HG02642 (cell line): ENCODE data around the gene MTHFD1L.
A peak's percentile ranks its signal among the peaks of the same experiment; 100 is the strongest.

ENCODE experiments used
- ATAC-seq: cut with Tn5 transposase; IDR thresholded peaks from one replicate; pipeline ENCODE4 v1.9.1; 2021; ENCODE audit warnings: mild to moderate bottlenecking; ENCODE audit not compliant: unreplicated experiment, poor library complexity

The MTHFD1L gene

DNA sequence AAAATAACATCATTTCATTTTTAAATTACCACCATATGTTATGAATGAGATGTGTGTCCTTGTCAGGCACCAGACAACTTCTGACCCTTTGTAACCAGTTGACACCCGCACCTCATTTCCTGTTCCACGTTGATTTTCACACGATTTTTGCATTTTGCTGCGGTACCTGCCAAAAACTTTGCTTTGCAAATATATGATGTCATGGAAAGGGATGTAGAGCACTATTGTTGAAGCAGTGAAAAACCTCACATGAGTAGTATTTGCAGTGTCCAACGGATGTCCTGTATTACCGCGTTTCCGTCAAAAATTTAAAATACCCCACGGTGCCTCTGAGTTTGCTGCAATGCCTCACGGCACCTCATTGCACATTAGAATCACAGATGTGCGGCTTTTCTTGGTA lies 115.6 kb downstream of the MTHFD1L start:
- ATAC-seq: no peak

DNA sequence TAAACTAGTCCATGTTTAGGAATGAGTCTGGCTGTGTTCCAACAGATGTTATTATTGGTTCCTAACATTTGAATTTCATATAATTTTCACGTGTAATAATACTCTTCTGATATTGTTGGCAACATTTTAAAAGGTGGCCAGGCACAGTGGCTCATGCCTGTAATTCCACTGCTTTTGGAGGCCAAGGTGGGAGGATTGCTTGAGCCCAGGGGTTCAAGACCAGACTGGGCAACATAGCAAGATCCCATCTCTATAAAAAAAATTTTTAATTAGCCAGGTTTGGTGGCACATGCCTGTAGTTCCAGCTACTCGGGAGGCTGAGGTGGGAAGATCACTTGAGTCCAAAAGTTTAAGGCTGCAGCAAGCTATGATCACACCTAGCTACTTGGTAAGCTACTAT lies 116.2 kb downstream of the MTHFD1L start:
- no peak for ATAC-seq

DNA sequence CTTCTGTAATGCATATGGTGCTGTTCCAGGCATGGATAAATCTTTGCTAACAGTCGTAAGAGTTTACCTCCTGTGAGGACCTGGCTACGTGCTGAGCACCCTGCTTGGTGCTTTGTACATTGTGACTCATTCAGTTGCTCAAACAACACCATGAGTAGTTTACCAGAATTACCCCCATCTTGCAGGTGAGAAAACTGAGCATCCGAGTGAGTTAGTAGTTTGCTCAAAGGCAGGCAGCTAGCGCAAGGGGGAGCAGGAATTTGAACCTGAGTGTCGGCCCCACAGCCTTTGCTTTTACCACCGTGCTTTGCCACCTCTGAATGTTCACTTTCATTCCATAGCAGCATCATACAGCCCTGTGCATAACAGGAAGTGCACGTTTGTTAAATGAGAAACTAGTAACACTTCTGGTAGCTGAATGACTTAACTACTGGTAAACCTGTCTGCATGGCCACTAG lies 121.9 kb downstream of the MTHFD1L start:
- no peak for ATAC-seq

DNA sequence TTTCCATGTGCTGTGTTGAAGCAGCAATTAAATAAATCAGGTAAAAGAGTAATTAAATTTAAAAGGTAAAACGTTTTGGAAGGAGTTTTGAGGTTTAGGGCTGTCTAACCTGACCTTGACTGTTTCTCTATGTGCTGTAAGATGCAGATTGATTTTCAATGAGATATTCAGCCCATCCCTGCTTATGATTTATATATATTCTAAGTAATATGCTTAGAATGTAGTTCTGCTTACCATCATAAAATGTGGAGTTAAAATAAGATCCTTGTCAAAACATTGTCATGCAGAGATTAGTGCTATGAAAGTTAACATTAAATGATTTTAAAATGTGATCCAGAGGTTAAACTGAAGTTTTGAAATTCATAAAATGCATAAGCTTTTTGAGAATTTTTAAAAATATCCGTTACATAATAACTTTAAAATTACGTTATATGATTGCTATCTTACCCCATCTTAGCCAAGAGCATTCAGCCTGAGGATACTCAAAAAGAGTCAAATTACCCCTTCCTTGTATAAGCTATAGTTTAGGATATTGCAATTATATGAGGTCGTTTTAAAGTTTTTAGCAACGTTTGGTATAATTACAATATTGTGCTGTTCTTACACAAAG lies 122.5 kb downstream of the MTHFD1L start:
- no peak for ATAC-seq

DNA sequence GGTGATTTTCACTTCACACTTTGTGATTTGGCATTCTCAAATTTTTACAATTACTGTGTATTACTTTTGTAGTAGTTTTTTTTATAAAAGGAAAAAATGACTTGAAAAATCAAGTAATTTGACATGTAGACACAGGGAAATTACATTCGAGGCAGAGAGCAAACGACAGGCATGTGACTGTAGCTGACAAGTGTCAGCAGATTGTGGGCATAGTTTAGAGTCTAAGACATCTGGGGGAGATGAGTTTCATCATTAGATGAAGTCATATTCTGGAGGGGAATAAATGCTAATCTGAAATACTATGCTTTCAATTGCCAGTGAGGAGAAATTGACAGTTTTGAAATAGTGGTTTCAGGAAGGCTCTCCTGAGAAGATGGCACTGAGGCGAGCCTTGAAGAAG lies 126.0 kb downstream of the MTHFD1L start:
- no peak for ATAC-seq

DNA sequence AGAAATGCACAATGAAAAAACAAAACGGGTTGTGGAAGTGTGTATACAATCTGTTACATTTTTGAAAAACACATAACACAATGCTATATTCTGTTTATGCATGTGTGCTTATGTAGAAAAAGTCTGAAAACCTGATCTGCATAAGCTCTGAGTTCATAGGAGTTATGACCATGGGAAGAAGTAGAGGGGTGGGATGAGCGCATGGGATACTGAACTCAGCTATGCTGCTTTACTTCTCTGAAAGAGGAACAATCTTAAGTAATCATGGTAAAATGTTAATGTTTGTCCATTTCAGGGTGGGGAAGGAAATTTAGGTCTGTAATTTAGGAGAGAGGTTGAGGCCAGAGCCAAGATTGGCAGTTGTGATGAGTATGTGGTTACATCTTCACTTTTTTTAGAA lies 126.8 kb downstream of the MTHFD1L start:
- ATAC-seq: no peak

DNA sequence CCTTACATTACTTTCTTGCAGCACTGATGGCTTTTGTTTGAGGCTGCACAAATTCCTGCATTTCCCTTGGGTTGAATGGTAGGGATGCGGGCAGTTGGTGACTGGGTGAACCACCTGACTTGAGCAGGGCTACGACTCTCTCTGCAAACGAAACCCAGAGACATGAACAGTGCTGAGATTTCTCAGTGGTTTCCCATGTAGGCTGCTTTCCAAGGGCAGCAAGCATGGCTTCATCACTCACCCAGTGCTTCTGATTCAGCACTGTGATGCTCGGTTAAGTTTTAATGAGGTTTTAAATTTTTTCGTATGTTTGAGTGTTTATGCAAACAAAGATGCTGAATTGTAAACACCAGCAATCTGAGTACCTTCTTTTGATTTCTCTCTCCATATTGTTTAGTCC lies 127.2 kb downstream of the MTHFD1L start:
- ATAC-seq: no peak

DNA sequence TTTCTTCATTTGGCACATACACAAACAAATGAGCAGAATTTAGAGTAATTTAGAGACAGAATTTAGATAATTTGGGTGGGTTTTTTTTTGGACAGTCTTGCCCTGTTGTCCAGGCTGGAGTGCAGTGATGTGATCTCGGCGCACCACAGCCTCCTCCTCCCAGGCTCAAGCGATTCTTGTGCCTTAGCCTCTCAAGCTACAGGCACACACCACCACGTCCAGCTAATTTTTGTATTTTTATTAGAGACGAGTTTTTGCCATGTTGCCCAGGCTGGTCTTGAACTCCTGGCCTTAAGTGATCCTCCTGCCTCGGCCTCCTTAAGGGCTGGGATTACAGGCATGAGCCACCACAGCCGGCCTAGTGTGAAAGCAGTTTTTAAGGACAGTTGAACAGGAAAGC lies 127.8 kb downstream of the MTHFD1L start:
- no peak for ATAC-seq

DNA sequence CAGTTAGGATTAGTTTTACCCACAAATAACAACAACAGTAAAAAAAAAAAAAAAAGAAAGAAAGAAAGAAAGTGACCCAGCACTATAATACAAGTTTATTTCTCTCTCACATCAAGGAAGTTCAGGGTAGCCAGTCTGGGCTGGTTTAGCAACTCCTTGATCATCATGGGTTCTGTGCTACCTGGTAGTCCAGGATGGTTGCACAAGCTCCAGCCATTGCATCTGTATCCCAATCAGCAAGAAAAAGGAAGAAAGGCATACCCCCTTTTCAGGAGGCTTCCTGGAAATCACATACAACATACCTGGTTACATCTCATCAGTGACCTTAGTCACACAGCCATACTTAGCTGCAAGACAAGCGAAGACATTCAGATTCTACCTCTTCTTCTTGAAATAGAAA lies 128.5 kb downstream of the MTHFD1L start:
- ATAC-seq: no peak

DNA sequence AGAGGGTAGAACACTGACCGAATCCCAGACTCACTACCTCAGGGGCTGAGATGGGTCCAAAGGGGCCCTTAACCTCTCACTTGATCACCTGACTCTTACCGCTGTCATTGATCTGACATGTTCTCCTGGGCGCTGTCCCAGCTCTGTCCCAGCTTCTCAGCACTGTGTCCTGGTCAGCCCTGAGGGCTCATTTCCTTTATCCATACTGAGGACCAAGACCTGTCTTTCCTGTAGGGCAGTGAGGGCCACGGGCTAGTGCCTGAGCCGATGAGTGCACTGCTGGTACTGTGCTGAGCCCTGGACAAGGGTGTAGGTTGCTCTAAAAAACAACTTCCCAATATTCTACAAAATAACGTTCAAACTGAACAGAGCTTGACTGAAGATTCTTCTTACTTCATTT lies 131.5 kb downstream of the MTHFD1L start:
- ATAC-seq: no peak

DNA sequence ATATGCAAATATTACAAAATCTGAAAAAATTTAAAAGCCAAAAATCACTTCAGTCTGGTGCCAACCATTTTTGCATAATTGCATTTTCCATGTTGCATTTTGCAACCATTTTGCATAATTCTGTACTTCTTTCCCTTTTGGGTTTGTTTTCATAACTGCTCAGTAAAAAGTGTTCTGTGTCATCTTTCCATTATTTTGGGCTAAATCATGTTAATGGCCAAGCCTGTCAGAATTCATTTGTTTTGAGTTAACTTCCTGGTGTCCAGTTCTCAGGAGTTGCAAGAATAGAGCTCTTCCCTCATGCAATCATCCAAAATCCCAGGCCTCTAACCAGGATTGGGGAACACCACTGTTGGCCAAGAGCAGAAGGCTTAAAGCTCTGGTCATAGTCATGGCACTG lies 133.6 kb downstream of the MTHFD1L start:
- no peak for ATAC-seq

DNA sequence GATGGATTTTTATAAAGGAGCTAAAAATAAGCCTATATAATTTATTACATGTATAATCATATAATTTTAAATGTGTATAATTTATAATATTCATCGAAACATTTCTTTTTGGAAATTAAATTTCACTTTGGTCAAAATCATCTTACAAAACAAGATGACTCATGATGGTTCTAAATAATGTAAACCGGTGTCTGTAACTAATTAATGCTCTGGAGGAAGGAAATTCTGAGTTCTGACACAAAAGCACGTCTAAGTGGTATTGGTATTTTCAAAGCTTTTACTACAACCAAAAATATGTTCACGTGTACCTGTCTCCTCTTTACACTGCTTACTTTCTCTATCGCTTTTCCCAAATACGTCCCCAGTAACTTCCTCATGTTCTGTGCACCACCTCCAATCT lies 134.1 kb downstream of the MTHFD1L start:
- no peak for ATAC-seq

DNA sequence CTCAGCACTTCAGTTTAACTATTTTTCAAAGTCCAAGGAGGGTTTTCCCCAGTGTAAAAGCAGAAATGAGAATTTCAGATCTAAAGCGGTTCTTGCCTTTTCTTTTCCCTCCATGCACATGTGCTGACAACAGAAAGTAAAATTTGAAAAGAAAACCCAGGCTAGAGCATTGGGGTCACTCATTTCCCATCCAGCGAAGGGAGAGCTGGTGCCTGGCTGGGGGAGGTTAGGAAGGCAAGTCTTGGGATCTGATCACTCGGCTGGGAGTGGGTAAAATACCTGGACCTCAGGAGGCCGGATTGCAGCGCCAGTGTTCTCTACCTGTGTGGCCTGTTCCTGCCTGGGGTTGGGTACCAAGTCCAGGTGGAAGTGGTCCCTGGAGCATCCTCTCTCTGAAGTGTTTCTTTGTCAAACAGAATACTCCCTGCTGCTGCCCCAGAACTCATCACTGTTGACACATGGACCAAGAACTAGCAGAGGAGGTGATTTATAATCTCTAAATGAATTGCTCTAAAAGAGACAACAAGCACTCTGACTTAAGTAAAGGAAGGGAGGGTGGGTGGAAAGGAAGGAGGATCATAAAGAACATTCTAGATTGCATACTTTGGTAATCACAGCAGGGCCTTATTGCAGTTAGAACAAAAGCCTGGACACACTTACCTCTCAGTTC lies 136.0 kb downstream of the MTHFD1L start:
- peak; percentile 77 for ATAC-seq

DNA sequence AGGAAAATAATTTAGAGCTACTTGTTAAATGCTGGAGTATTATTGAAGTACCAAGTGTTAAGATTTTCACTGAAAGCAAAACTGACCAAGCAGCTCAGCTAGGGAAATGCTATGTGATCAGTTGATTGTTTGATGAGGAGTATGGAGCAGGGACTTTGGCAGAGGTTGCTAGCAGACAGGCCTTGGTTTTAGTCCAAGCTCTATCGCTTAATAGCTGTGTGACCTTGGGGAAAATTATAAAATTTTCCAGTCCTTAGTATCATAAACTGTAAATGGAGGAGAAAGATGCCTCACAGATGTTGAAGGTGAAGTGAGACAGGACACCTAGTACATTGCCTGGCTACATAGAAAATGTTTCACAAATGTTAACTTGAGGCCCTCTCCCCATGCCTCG lies 136.6 kb downstream of the MTHFD1L start:
- no peak for ATAC-seq

DNA sequence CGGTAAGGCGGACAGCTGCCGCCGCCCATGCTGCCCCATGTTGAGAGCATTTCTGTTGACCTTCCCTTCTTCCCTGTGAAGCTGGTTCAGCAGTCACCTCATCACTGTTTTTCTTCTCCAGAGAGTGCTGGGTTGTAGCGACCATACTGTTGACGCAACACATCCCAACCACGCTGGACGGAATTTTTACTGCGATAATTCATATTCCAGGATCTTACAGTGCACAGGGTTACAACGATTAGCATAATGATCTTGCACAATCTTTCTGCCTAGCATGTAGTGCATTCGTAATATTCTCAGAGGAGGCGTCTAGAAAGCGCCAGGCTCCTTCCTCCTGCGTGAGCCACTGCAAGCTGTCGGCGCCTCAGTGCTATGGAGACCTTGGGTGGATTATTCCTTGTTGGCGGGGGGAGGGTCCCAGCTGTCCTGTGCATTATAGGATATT lies 137.0 kb downstream of the MTHFD1L start:
- ATAC-seq: no peak

DNA sequence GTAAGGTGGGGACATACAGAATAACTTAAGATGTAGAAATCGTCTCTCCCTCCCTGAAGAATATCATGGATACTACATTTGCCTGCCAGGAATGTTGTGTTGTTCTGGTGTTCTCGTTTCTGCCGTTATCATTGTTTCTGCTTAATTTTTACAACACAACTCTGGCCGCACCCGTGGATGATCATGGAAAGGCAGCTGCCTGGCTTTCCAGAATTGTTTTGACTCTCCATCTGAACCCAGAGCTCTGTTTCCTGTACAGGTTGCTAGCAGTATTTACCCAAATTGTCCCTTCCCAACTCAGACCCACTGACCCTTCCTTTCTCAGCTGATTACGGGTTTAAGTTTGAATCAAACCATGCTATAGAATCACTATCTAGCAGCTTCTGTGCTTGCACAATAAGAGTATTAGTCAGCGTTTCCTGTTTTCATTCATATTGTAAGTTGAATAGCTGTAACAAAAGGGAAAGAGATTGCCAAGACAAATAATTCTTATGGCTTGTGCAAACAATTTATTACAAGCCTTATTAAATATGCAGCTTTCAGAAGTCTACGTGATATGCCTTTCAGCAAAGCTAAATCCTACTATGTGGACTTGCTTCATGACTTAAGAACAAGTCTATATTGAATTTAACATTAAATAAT lies 139.0 kb downstream of the MTHFD1L start:
- ATAC-seq: no peak

DNA sequence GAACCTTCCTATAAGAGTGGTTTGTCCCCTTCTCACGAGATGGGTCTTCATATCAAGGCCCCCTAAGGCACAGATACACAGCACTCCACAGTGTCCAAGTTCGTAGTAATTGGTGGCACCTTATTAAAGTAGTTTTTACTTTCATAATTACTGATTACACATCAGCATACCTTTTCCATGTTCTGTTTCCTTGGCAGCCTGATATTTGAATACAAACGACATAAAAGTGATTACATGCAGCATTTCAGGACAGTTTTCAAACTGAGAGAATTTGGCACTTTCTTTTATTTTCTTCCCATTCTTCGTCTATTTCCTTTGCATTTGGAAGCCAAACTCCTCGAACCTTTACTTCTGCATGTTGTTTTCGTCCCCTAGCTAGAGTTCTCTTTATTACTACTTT lies 139.7 kb downstream of the MTHFD1L start:
- no peak for ATAC-seq

DNA sequence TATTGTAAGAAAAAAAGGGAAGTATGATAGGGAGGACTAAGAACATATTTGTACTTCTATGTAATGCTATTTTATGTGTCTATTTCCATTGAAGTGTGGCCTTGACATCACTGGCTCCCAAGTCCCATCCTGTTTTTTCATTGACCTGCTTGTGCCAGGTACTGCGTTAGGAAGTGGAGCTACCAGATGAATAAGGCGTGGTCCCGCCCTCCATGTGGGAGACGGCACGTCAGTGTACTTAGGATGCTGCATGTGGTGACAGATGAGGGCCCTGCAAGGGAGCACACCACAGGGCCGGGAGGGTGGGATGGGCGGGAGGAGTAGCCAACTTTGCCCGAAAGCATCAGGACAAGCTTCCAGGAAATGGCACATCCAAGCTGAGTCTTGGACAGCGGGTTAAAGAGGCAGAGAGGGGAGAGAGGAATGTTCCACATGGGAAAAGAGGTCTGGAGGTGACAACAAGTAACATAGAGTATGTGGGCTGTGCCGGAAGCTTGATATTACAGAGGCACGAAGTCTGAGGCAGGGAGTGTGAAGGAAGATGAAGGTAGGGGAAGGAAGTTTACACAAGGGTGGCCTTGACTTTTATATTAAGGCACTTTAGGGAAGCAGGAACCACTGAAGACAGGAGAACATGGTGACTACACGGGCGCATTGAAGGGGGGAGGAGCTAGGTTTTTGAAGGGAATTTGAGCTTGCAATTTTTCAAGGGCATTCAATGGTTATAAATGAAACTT lies 140.6 kb downstream of the MTHFD1L start:
- no peak for ATAC-seq

DNA sequence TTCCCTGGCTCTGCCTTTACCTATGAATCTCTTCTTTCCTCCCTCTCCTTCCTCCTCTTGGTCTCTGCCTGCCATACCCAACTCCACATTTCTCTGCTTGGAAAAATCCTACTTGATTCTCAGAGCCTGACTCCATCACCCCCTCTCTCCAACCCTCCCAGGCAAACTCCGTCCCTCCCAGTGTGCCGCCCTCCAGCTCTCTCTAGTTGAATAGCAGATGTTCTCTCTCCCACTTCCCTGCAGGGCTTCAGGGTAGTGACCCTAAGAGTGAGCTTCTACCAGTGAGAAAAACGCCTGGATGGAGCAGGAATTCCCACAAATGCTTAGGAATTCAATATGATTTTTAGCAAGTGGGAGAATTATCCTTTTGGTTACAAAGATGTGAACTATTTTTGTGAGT lies 141.6 kb downstream of the MTHFD1L start:
- no peak for ATAC-seq

DNA sequence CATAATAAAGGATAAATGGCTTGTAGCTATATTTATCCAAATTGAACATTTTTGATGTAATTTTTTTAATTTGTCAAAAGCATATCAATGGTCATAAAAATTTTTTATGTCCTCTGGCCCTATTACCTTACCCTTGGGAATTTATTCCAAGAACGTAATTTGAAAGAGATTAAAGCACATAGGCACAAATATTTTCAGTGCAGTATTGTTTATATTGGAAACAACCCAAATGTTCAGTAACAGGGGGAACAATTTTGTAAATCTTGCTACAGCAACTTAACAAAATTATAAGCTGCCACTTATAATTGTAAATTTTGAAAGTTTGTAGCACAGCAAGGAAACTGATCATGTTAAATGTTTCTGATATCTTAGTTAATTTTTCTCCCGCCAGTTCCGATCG lies 142.4 kb downstream of the MTHFD1L start:
- ATAC-seq: no peak

DNA sequence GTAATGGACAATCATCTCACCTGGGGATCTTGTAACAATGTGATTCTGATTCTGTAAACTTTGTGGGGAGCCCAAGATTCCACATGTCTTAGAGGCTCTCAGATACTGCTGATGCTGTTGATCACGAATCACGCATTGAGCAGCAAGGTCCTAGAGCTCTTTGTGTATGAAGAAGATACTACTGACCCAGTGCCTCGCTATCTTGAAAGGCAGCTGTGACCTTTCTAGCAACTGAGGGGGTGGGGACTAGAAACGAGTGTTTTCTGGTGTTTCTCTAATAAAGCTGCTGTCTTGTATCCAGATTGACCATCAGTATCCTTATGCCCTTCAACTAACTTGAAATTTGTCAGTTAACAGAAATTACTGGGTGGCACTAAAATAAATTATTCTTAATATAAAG lies 142.9 kb downstream of the MTHFD1L start:
- ATAC-seq: no peak
